ENCODE measurements around the gene FADD.

- TF ChIP-seq CTCF (IDR thresholded peaks at IDR 0.05) (no peak), ZSCAN20 (CRISPR knock-in tag; IDR thresholded peaks at IDR 0.05) (no peak), SREBF2 (IDR thresholded peaks at IDR 0.05) (no peak), KDM1A (IDR thresholded peaks at IDR 0.05; ENCODE audit: low read depth) (no peak), POLR2A (IDR thresholded peaks at IDR 0.05; ENCODE audit: low read length) (no peak), CHD2 (IDR thresholded peaks at IDR 0.05; ENCODE audit: low read length, partially characterized antibody) (no peak), EP300 (IDR thresholded peaks at IDR 0.05) (no peak), JUN (IDR thresholded peaks at IDR 0.05) (no peak), EHF (CRISPR knock-in tag; IDR thresholded peaks at IDR 0.05) (no peak), ZC3H11A (IDR thresholded peaks at IDR 0.05) (no peak)
These were observed 39.8 kb downstream of the FADD start for GRCh38 chr11:70242885-70243284.

Data from A549 (cell line).